OCI-LY7 (cell line): Measurements from ENCODE around the gene NFIX.

Experiments used
- CTCF ChIP-seq: fragments of 200-600 bp; sonication (generic); conservative IDR thresholded peaks from 2 replicates; pipeline ENCODE4 v1.5.1; 2014; ENCODE audit warnings: mild to moderate bottlenecking, antibody characterized with exemption, low read length, moderate library complexity, mixed read lengths
- EZH2phosphoT487 ChIP-seq: fragments of 200-600 bp; sonication (generic); IDR thresholded peaks from 2 replicates; pipeline ENCODE4 v1.6.1; 2018; ENCODE audit warnings: low read depth, borderline replicate concordance, mild to moderate bottlenecking, mixed run types, antibody characterized with exemption, low read length, moderate library complexity, mixed read lengths

GRCh38 chr19:13008926-13009787 is 13.9 kb downstream of the NFIX start:
- TF ChIP-seq CTCF (no peak), EZH2phosphoT487 (no peak)
